ENCODE data around the gene MORC4.

Gene MORC4

GRCh38 chrX:106919932-106920452, 80.0 kb downstream of the MORC4 start, which contains the start of gene CLDN2:
CLDN2 (plus strand) TSS chrX:106920402; CDS start chrX:106928229, 7,827 bp downstream.
- H3K36me3 ChIP-seq (ENCODE audit: control insufficient read depth in 2 of 2, insufficient read depth in 2 of 2, low read length in 2 of 2), result no peaks in the 10 kb centered on the region
- H3K27ac ChIP-seq (ENCODE audit: low read depth in 2 of 2, low read length in 2 of 2), result no peak within 1 kb of the TSS
- H3K4me1 ChIP-seq (ENCODE audit: control insufficient read depth in 2 of 2, insufficient read depth in 2 of 2, low read length in 2 of 2), result no peaks in the 10 kb centered on the region
- no peak within 1 kb of the TSS for H3K9ac ChIP-seq (ENCODE audit: low read depth in 1 of 2, low read length in 2 of 2)
- H3K9me3 ChIP-seq (ENCODE audit: control insufficient read depth in 2 of 2, low read length in 2 of 2), result no peaks in the 10 kb centered on the region
- peaks cover 0 to 3% of the 10 kb centered on the region in 2 donors for H3K27me3 ChIP-seq (ENCODE audit: control insufficient read depth in 2 of 2, insufficient read depth in 2 of 2, low read length in 2 of 2)
- H3K4me3 ChIP-seq (ENCODE audit: low read length in 2 of 2), result no peak within 1 kb of the TSS

GRCh38 chrX:106917830-106918500, 82.0 kb downstream of the MORC4 start:
- no peaks in the 10 kb centered on the region for H3K36me3 ChIP-seq (ENCODE audit: control insufficient read depth in 2 of 2, insufficient read depth in 2 of 2, low read length in 2 of 2)
- H3K27me3 ChIP-seq (ENCODE audit: control insufficient read depth in 2 of 2, insufficient read depth in 2 of 2, low read length in 2 of 2), result peaks cover 0 to 3% of the 10 kb centered on the region in 2 donors
- no peaks in the 10 kb centered on the region for H3K4me1 ChIP-seq (ENCODE audit: control insufficient read depth in 2 of 2, insufficient read depth in 2 of 2, low read length in 2 of 2)
- no peaks in the 10 kb centered on the region for H3K9me3 ChIP-seq (ENCODE audit: control insufficient read depth in 2 of 2, low read length in 2 of 2)
- H3K9ac ChIP-seq (ENCODE audit: low read depth in 1 of 2, low read length in 2 of 2), result no peak overlapping the region
- H3K4me3 ChIP-seq (ENCODE audit: low read length in 2 of 2), result no peak overlapping the region
- H3K27ac ChIP-seq (ENCODE audit: low read depth in 2 of 2, low read length in 2 of 2), result no peak overlapping the region

- no peaks in the 10 kb centered on the region for H3K36me3 ChIP-seq (ENCODE audit: control insufficient read depth in 2 of 2, insufficient read depth in 2 of 2, low read length in 2 of 2)
- no peaks in the 10 kb centered on the region for H3K4me1 ChIP-seq (ENCODE audit: control insufficient read depth in 2 of 2, insufficient read depth in 2 of 2, low read length in 2 of 2)
- H3K27me3 ChIP-seq (ENCODE audit: control insufficient read depth in 2 of 2, insufficient read depth in 2 of 2, low read length in 2 of 2), result peaks cover 0 to 6% of the 10 kb centered on the region in 2 donors
- H3K27ac ChIP-seq (ENCODE audit: low read depth in 2 of 2, low read length in 2 of 2), result no peak overlapping the region
- no peak overlapping the region for H3K9ac ChIP-seq (ENCODE audit: low read depth in 1 of 2, low read length in 2 of 2)
- no peak overlapping the region for H3K4me3 ChIP-seq (ENCODE audit: low read length in 2 of 2)
- no peaks in the 10 kb centered on the region for H3K9me3 ChIP-seq (ENCODE audit: control insufficient read depth in 2 of 2, low read length in 2 of 2)
Observed at GRCh38 chrX:106912864-106913263, 87.1 kb downstream of the MORC4 start.

GRCh38 chrX:106906361-106906760, 93.7 kb downstream of the MORC4 start:
- Histone ChIP-seq H3K4me3 (ENCODE audit: low read length in 2 of 2) (no peak overlapping the region), H3K36me3 (ENCODE audit: control insufficient read depth in 2 of 2, insufficient read depth in 2 of 2, low read length in 2 of 2) (no peaks in the 10 kb centered on the region), H3K27me3 (ENCODE audit: control insufficient read depth in 2 of 2, insufficient read depth in 2 of 2, low read length in 2 of 2) (peaks cover 0 to 2% of the 10 kb centered on the region in 2 donors), H3K27ac (ENCODE audit: low read depth in 2 of 2, low read length in 2 of 2) (no peak overlapping the region), H3K9me3 (ENCODE audit: control insufficient read depth in 2 of 2, low read length in 2 of 2) (no peaks in the 10 kb centered on the region), H3K4me1 (ENCODE audit: control insufficient read depth in 2 of 2, insufficient read depth in 2 of 2, low read length in 2 of 2) (peaks cover 0 to 8% of the 10 kb centered on the region in 2 donors), H3K9ac (ENCODE audit: low read depth in 1 of 2, low read length in 2 of 2) (no peak overlapping the region)

- H3K36me3 ChIP-seq (ENCODE audit: control insufficient read depth in 2 of 2, insufficient read depth in 2 of 2, low read length in 2 of 2), result no peaks in the 10 kb centered on the region
- no peak overlapping the region for H3K27ac ChIP-seq (ENCODE audit: low read depth in 2 of 2, low read length in 2 of 2)
- H3K4me1 ChIP-seq (ENCODE audit: control insufficient read depth in 2 of 2, insufficient read depth in 2 of 2, low read length in 2 of 2), result peaks cover 0 to 8% of the 10 kb centered on the region in 2 donors
- H3K4me3 ChIP-seq (ENCODE audit: low read length in 2 of 2), result no peak overlapping the region
- no peaks in the 10 kb centered on the region for H3K27me3 ChIP-seq (ENCODE audit: control insufficient read depth in 2 of 2, insufficient read depth in 2 of 2, low read length in 2 of 2)
- H3K9ac ChIP-seq (ENCODE audit: low read depth in 1 of 2, low read length in 2 of 2), result no peak overlapping the region
- H3K9me3 ChIP-seq (ENCODE audit: control insufficient read depth in 2 of 2, low read length in 2 of 2), result no peaks in the 10 kb centered on the region
Observed at GRCh38 chrX:106905064-106905708, 94.8 kb downstream of the MORC4 start.

- Histone ChIP-seq H3K9me3 (ENCODE audit: control insufficient read depth in 2 of 2, low read length in 2 of 2) (no peaks in the 10 kb centered on the region), H3K27ac (ENCODE audit: low read depth in 2 of 2, low read length in 2 of 2) (no peak overlapping the region), H3K9ac (ENCODE audit: low read depth in 1 of 2, low read length in 2 of 2) (no peak overlapping the region), H3K27me3 (ENCODE audit: control insufficient read depth in 2 of 2, insufficient read depth in 2 of 2, low read length in 2 of 2) (no peaks in the 10 kb centered on the region), H3K36me3 (ENCODE audit: control insufficient read depth in 2 of 2, insufficient read depth in 2 of 2, low read length in 2 of 2) (no peaks in the 10 kb centered on the region), H3K4me1 (ENCODE audit: control insufficient read depth in 2 of 2, insufficient read depth in 2 of 2, low read length in 2 of 2) (peaks cover 0 to 8% of the 10 kb centered on the region in 2 donors), H3K4me3 (ENCODE audit: low read length in 2 of 2) (no peak overlapping the region)
Observed at GRCh38 chrX:106903856-106904528, 96.0 kb downstream of the MORC4 start.

- Histone ChIP-seq H3K9ac (ENCODE audit: low read depth in 1 of 2, low read length in 2 of 2) (no peak within 1 kb of the TSS), H3K27me3 (ENCODE audit: control insufficient read depth in 2 of 2, insufficient read depth in 2 of 2, low read length in 2 of 2) (peaks cover 0 to 2% of the 10 kb centered on the region in 2 donors), H3K27ac (ENCODE audit: low read depth in 2 of 2, low read length in 2 of 2) (no peak within 1 kb of the TSS)
Observed at GRCh38 chrX:106903291-106903824, 96.7 kb downstream of the MORC4 start, which contains the start of gene RIPPLY1. RIPPLY1 (minus strand) TSS chrX:106903341; CDS start chrX:106903287, 54 bp downstream.

GRCh38 chrX:106902684-106903083, 97.3 kb downstream of the MORC4 start:
- Histone ChIP-seq H3K36me3 (ENCODE audit: control insufficient read depth in 2 of 2, insufficient read depth in 2 of 2, low read length in 2 of 2) (no peaks in the 10 kb centered on the region), H3K9ac (ENCODE audit: low read depth in 1 of 2, low read length in 2 of 2) (no peak overlapping the region), H3K27ac (ENCODE audit: low read depth in 2 of 2, low read length in 2 of 2) (no peak overlapping the region), H3K4me3 (ENCODE audit: low read length in 2 of 2) (no peak overlapping the region), H3K4me1 (ENCODE audit: control insufficient read depth in 2 of 2, insufficient read depth in 2 of 2, low read length in 2 of 2) (peaks cover 0 to 8% of the 10 kb centered on the region in 2 donors), H3K27me3 (ENCODE audit: control insufficient read depth in 2 of 2, insufficient read depth in 2 of 2, low read length in 2 of 2) (peaks cover 0 to 2% of the 10 kb centered on the region in 2 donors), H3K9me3 (ENCODE audit: control insufficient read depth in 2 of 2, low read length in 2 of 2) (no peaks in the 10 kb centered on the region)

More at GRCh38 chrX:106903291-106903824, 96.7 kb downstream of the MORC4 start, which contains the start of gene RIPPLY1:
- Histone ChIP-seq H3K9me3 (ENCODE audit: control insufficient read depth in 2 of 2, low read length in 2 of 2) (no peaks in the 10 kb centered on the region), H3K4me1 (ENCODE audit: control insufficient read depth in 2 of 2, insufficient read depth in 2 of 2, low read length in 2 of 2) (peaks cover 0 to 8% of the 10 kb centered on the region in 2 donors), H3K4me3 (ENCODE audit: low read length in 2 of 2) (no peak within 1 kb of the TSS), H3K36me3 (ENCODE audit: control insufficient read depth in 2 of 2, insufficient read depth in 2 of 2, low read length in 2 of 2) (no peaks in the 10 kb centered on the region)

GRCh38 chrX:106901781-106902219, 98.2 kb downstream of the MORC4 start:
- Histone ChIP-seq H3K36me3 (ENCODE audit: control insufficient read depth in 2 of 2, insufficient read depth in 2 of 2, low read length in 2 of 2) (no peaks in the 10 kb centered on the region), H3K4me1 (ENCODE audit: control insufficient read depth in 2 of 2, insufficient read depth in 2 of 2, low read length in 2 of 2) (peaks cover 0 to 8% of the 10 kb centered on the region in 2 donors), H3K4me3 (ENCODE audit: low read length in 2 of 2) (no peak overlapping the region), H3K27ac (ENCODE audit: low read depth in 2 of 2, low read length in 2 of 2) (no peak overlapping the region), H3K9me3 (ENCODE audit: control insufficient read depth in 2 of 2, low read length in 2 of 2) (no peaks in the 10 kb centered on the region), H3K9ac (ENCODE audit: low read depth in 1 of 2, low read length in 2 of 2) (no peak overlapping the region), H3K27me3 (ENCODE audit: control insufficient read depth in 2 of 2, insufficient read depth in 2 of 2, low read length in 2 of 2) (peaks cover 2% of the 10 kb centered on the region in 2 donors)

Data from mucosa of rectum (tissue), 2 donors.